Omental fat pad (tissue), 4 donors: ENCODE data around the gene LGI2. TPM values are rescaled to one million over a fixed set of nuclear protein-coding genes. Genes with fewer than 3 reads are reported as not detected.

Source experiments
- ATAC-seq: fragments of 150-250 bp; one replicate; pipeline ENCODE4 v1.9.1; 2016; ENCODE audit warnings: mild to moderate bottlenecking, moderate library complexity; ENCODE audit not compliant: low FRiP score
- DNase-seq: peaks from one replicate; pipeline ENCODE4 v3.0.0-alpha.2; 2019; ENCODE audit warnings: low spot score
- CTCF ChIP-seq, 3 donors: fragments of 450-650 bp; IDR thresholded peaks; one replicate each; pipeline ENCODE4 v1.5.1; 2016 to 2017; ENCODE audit warnings: antibody characterized with exemption in 3 of 3, mild to moderate bottlenecking in 3 of 3, moderate library complexity in 2 of 3
- total RNA-seq, 4 donors: library from RNA; depleted of rRNA; stranded (reverse); fragments of >200 nt; gene quantifications; one replicate each; pipeline ENCODE4 v1.1.0, GENCODE V29; 2016

Gene LGI2
- total RNA-seq, 4 donors from 2014 or later: 2.8 to 6.4 (median 5.4) TPM

GRCh38 chr4:24956763-24957162, 74.0 kb downstream of the LGI2 start:
- no peak for ATAC-seq
- DNase-seq: no peak
- TF ChIP-seq CTCF (IDR thresholded peaks at IDR 0.05): no peak

GRCh38 chr4:24956091-24956490, 74.7 kb downstream of the LGI2 start:
- no peak for TF ChIP-seq CTCF (IDR thresholded peaks at IDR 0.05)
- ATAC-seq: no peak
- DNase-seq: no peak

GRCh38 chr4:24952667-24953066, 78.1 kb downstream of the LGI2 start:
- no peak for ATAC-seq
- TF ChIP-seq CTCF (IDR thresholded peaks at IDR 0.05): no peak
- no peak for DNase-seq

- DNase-seq (no peak), ATAC-seq (no peak)
- TF ChIP-seq CTCF (IDR thresholded peaks at IDR 0.05): no peak
Measured at GRCh38 chr4:24949970-24950369, 80.8 kb downstream of the LGI2 start.

Other genes with a start within 250 kb of the LGI2 start
- 10 to 100 TPM; 42.3 to 79.5 (median 69.8) TPM for gene SOD3, start 235.4 kb downstream of the LGI2 start, total RNA-seq
- gene CCDC149, start 117.9 kb downstream of the LGI2 start, total RNA-seq: 10 to 100 TPM; 11.5 to 22.4 (median 14.4) TPM
- gene SEPSECS, start 129.5 kb upstream of the LGI2 start, total RNA-seq: 1 to 10 TPM; 4.7 to 7.7 (median 6.8) TPM
- gene PI4K2B, start 203.1 kb upstream of the LGI2 start, total RNA-seq: 10 to 100 TPM in 3 of 4 donors, 1 to 10 TPM in 1; 8.0 to 16.6 (median 15.0) TPM